Measurements from ENCODE around the gene GRK5. TPM values are rescaled to one million over a fixed set of nuclear protein-coding genes. Genes with fewer than 3 reads are reported as not detected.

Gene GRK5
- total and polyA plus RNA-seq, 9 donors = 18.1 to 29.2 (median 23.8) TPM

DNA sequence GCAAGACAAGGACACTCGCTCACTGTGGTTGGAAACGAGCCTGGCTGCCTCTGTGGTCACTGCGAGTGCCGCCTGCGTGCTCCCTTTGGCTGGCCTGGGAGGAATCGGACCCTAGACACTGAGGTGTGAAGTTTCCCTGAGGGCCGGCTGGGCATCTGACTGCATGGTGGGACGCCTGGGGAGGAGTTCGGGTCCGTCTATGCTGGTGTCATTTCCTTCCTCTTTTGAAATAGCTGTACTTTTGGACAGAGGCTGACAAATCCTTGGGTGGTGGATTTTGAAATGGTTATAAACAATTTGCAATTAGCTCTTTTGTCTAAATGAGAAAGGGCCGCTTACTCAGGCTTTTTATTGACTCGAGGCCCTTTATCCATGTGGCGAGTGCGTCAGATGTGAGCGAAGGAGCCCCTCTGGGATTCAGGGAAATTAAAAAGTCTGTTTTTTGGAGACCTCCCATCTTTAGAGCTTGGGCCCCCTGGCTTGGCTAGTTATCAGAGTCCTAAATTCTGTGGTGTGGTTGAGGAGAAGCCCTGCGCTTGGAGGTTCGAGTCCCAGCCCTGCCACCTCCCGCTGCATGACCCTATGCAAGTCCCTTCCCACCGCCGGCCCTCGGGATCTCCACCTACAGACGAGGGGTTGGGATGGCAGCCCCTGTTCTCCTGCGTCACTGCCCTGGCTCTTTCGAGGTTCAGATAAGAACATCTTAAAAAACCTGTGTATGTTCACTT is 188.1 kb downstream of the GRK5 start:
- peak; percentile 62 for DNase-seq
- no peaks in the 10 kb centered on the region for H3K27me3 ChIP-seq (ENCODE audit: control insufficient read depth, insufficient read depth, low read length)
- H3K27ac ChIP-seq (ENCODE audit: low read length) = peak overlapping the region; percentile 54
- H3K4me1 ChIP-seq (ENCODE audit: control insufficient read depth, insufficient read depth, low read length) = peaks cover 54% of the 10 kb centered on the region
- H3K4me3 ChIP-seq (ENCODE audit: low read length) = no peak overlapping the region
- 44% methylated on average over 12 of the region's 24 CpGs for WGBS (ENCODE audit: insufficient coverage)
- H3K9me3 ChIP-seq (replicated peaks; ENCODE audit: control insufficient read depth, low read depth, low read length) = no peaks in the 10 kb centered on the region
- H3K36me3 ChIP-seq (ENCODE audit: control insufficient read depth, insufficient read depth, low read length) = peaks cover 3% of the 10 kb centered on the region

DNA sequence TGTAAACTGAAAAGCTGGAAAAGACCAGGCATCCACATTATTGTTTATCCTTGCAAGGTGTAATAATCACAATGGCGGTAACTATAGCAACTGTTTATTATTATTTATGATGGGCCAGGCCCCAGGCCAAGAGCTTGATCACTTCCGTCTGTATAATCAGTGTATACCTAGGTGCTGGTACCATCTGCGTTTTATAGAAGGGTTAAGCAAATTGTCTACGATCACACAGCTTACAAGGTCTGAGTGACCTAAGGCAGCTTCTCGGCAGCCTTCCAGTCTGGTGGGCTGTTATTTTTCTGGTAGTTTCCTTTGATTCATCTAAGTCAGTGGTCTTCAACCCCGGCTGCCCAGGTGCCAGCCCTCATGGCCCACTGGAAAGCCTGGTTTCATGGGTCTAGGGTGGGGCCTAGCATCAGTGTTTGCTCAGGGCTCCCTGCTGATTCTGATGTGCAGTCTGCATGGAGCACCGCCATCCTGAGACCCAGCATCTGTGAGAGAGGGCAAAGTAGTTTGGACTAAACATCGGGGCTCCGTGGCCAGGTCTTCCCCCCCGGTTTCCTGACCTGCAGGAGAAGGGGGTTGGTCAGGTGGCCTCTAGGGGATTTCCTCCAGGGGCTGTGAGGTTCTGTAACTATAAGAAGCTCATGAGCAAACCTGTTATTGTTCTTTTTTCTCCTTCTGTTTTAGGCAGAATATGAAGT is 188.8 kb downstream of the GRK5 start:
- no peaks in the 10 kb centered on the region for H3K9me3 ChIP-seq (replicated peaks; ENCODE audit: control insufficient read depth, low read depth, low read length)
- WGBS (ENCODE audit: insufficient coverage) = 68% methylated on average over 6 of the region's 10 CpGs
- peaks cover 3% of the 10 kb centered on the region for H3K36me3 ChIP-seq (ENCODE audit: control insufficient read depth, insufficient read depth, low read length)
- no peak overlapping the region for H3K4me3 ChIP-seq (ENCODE audit: low read length)
- peaks cover 60% of the 10 kb centered on the region for H3K4me1 ChIP-seq (ENCODE audit: control insufficient read depth, insufficient read depth, low read length)
- H3K27me3 ChIP-seq (ENCODE audit: control insufficient read depth, insufficient read depth, low read length) = no peaks in the 10 kb centered on the region
- no peak for DNase-seq
- H3K27ac ChIP-seq (ENCODE audit: low read length) = no peak overlapping the region

DNA sequence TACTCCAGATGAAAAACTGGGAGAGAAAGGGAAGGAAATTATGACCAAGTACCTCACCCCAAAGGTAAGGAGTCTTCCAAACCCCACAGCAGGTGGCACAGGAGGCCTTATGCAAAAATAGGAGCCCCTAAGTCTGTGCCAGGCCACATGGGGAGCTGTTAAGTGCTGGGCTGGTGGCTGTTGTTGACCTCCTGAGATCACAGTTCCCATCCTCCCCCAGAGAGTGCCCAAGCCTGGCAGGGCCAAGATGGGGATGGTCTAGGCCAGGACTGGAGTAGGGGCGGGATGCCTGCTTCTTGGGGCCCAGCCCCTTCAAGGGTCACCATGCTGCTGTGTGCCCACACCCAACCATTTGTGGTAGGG is 189.3 kb downstream of the GRK5 start:
- H3K4me1 ChIP-seq (ENCODE audit: control insufficient read depth, insufficient read depth, low read length) = peaks cover 62% of the 10 kb centered on the region
- no peak for DNase-seq
- H3K27ac ChIP-seq (ENCODE audit: low read length) = no peak overlapping the region
- peaks cover 3% of the 10 kb centered on the region for H3K36me3 ChIP-seq (ENCODE audit: control insufficient read depth, insufficient read depth, low read length)
- H3K4me3 ChIP-seq (ENCODE audit: low read length) = no peak overlapping the region
- H3K27me3 ChIP-seq (ENCODE audit: control insufficient read depth, insufficient read depth, low read length) = no peaks in the 10 kb centered on the region
- H3K9me3 ChIP-seq (replicated peaks; ENCODE audit: control insufficient read depth, low read depth, low read length) = no peaks in the 10 kb centered on the region
- 60% methylated on average over 1 of the region's 1 CpG for WGBS (ENCODE audit: insufficient coverage)

DNA sequence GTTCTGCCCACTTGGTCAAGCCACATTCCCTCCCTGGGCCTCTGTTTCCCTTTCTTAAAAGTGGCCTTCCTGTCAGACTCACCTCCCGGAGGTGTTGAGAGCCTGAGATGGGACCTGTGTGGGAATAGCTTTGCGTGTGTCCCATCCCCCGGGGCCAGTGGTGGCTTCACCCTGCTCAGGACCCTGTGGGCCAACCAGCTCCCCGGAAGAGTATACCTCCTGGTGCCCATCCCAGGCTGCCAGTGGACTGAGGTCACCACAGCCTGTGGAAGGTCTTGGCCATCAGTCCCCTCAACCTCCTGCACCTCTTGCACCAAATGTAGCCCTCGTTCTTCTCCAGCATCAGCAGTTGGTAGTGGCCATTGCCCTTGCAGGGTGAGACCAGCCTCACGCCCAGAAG is 190.0 kb downstream of the GRK5 start:
- Histone ChIP-seq H3K4me1 (ENCODE audit: control insufficient read depth, insufficient read depth, low read length) (peaks cover 65% of the 10 kb centered on the region), H3K27ac (ENCODE audit: low read length) (no peak overlapping the region), H3K36me3 (ENCODE audit: control insufficient read depth, insufficient read depth, low read length) (peaks cover 3% of the 10 kb centered on the region), H3K9me3 (replicated peaks; ENCODE audit: control insufficient read depth, low read depth, low read length) (no peaks in the 10 kb centered on the region), H3K27me3 (ENCODE audit: control insufficient read depth, insufficient read depth, low read length) (no peaks in the 10 kb centered on the region), H3K4me3 (ENCODE audit: low read length) (no peak overlapping the region)
- DNase-seq = no peak
- WGBS (ENCODE audit: insufficient coverage) = 99% methylated on average over 6 of the region's 6 CpGs

DNA sequence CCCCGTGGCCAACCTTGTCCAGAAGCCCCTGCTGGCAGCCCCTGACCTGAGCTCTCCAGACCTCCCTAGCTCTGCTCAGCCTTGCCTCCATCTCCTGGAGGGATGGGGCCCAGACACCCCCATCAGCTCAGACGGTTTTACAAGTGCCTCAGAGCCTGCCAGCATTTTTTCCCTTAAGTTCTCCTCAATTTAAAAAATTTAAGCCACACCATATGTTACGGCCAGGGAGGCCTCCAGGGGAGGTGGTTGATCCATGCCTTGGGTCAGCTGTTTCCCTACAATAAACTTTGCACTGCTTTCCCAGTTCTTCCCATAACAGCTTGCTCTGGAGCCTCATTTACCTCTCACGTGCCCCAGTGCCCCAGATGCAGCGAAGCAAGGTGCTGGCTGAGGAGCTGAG is 191.6 kb downstream of the GRK5 start:
- Histone ChIP-seq H3K4me3 (ENCODE audit: low read length) (no peak overlapping the region), H3K27me3 (ENCODE audit: control insufficient read depth, insufficient read depth, low read length) (no peaks in the 10 kb centered on the region), H3K4me1 (ENCODE audit: control insufficient read depth, insufficient read depth, low read length) (peaks cover 53% of the 10 kb centered on the region), H3K9me3 (replicated peaks; ENCODE audit: control insufficient read depth, low read depth, low read length) (no peaks in the 10 kb centered on the region), H3K36me3 (ENCODE audit: control insufficient read depth, insufficient read depth, low read length) (peaks cover 3% of the 10 kb centered on the region), H3K27ac (ENCODE audit: low read length) (peak overlapping the region; percentile 39)
- DNase-seq = peak; percentile 87
- 24% methylated on average over 4 of the region's 5 CpGs for WGBS (ENCODE audit: insufficient coverage)

DNA sequence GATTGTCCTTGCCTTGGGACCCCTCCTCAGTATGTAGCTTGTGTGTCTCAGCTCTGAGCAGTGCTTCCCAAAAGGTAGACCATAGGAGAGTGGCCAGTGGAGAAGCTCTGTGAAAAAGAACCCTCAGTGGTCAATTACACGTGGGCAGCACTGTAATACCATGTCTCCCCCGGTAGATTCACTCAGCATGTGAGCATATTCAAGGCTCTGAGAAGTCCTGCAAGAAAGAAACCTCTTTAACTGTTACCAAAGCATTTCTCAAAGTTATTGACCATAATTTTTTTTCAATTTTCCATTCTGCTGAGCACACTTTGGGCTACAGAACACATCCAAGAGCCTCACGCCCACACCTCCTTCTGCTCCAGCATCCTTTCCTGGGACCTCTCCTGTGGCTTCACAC is 192.1 kb downstream of the GRK5 start:
- Histone ChIP-seq H3K4me3 (ENCODE audit: low read length) (no peak overlapping the region), H3K4me1 (ENCODE audit: control insufficient read depth, insufficient read depth, low read length) (peaks cover 53% of the 10 kb centered on the region), H3K9me3 (replicated peaks; ENCODE audit: control insufficient read depth, low read depth, low read length) (no peaks in the 10 kb centered on the region), H3K36me3 (ENCODE audit: control insufficient read depth, insufficient read depth, low read length) (peaks cover 3% of the 10 kb centered on the region), H3K27ac (ENCODE audit: low read length) (peak overlapping the region; percentile 39), H3K27me3 (ENCODE audit: control insufficient read depth, insufficient read depth, low read length) (no peaks in the 10 kb centered on the region)
- WGBS (ENCODE audit: insufficient coverage) = 81% methylated on average over 3 of the region's 3 CpGs
- no peak for DNase-seq

DNA sequence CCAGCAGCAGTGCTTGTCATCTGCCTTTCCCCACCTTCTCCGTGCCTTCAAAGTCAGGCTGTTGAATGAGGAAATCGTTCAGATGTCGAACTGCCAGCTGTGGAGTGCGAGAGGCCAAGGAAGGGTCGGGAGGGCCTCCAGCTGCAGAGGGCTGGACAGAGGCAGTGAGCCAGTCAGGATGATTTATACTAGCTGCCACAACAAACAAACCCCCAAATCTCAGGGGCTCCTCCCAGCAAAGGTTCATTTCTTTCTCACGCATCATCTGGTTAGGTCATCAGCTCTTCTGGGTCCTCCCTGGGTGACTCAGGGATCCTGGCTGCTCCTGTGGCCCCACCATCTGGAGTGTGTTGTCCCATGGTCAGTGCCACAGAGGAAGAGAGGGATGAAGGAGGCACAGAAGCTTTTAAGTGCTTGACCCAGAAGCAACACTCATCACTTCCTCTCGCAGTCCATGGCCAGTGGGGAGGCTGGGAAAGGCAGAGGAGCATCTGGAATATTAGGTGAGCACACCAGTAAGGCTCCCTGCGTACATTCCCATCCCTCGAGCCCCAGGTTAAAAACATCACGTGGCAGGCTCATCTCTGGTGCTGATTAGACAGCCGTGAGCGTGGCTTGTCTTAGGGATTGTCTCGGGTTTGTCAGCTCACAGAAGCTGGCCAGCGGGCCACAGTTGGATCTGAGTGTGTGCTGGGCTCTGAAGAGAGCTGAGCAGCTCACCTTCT is 194.5 kb downstream of the GRK5 start:
- H3K4me1 ChIP-seq (ENCODE audit: control insufficient read depth, insufficient read depth, low read length) = peaks cover 57% of the 10 kb centered on the region
- WGBS (ENCODE audit: insufficient coverage) = no CpG with 5 or more reads among the region's 14 CpGs

DNA sequence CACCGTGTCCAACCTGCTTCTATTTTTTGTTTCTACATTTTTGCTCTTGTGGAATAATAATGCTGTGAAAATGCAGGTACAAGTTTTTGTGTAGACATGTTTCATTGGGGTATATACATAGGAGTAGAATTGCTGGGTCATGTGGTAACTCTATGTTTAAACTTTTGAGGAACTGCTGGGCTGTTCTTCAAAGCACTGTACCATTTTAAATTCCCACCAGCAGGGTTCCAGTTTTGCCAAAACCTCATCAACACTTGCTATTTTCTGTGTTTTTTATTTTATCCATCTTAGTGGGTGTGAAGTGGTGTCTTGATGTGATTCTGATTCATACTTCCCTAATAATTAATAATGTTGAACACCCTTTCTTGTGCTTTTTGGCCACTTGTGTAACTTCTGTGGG is 196.6 kb downstream of the GRK5 start:
- no peaks in the 10 kb centered on the region for H3K27me3 ChIP-seq (ENCODE audit: control insufficient read depth, insufficient read depth, low read length)
- H3K36me3 ChIP-seq (ENCODE audit: control insufficient read depth, insufficient read depth, low read length) = peaks cover 3% of the 10 kb centered on the region
- no peak overlapping the region for H3K27ac ChIP-seq (ENCODE audit: low read length)
- H3K4me3 ChIP-seq (ENCODE audit: low read length) = no peak overlapping the region
- DNase-seq = no peak
- WGBS (ENCODE audit: insufficient coverage) = no CpG with 5 or more reads among the region's 1 CpG
- H3K4me1 ChIP-seq (ENCODE audit: control insufficient read depth, insufficient read depth, low read length) = peaks cover 60% of the 10 kb centered on the region
- no peaks in the 10 kb centered on the region for H3K9me3 ChIP-seq (replicated peaks; ENCODE audit: control insufficient read depth, low read depth, low read length)

More for the DNA sequence above, 194.5 kb downstream of the GRK5 start:
- Histone ChIP-seq H3K4me3 (ENCODE audit: low read length) (no peak overlapping the region), H3K27me3 (ENCODE audit: control insufficient read depth, insufficient read depth, low read length) (no peaks in the 10 kb centered on the region), H3K36me3 (ENCODE audit: control insufficient read depth, insufficient read depth, low read length) (peaks cover 3% of the 10 kb centered on the region), H3K9me3 (replicated peaks; ENCODE audit: control insufficient read depth, low read depth, low read length) (no peaks in the 10 kb centered on the region), H3K27ac (ENCODE audit: low read length) (peak overlapping the region; percentile 45)
- peak; percentile 90 for DNase-seq

DNA sequence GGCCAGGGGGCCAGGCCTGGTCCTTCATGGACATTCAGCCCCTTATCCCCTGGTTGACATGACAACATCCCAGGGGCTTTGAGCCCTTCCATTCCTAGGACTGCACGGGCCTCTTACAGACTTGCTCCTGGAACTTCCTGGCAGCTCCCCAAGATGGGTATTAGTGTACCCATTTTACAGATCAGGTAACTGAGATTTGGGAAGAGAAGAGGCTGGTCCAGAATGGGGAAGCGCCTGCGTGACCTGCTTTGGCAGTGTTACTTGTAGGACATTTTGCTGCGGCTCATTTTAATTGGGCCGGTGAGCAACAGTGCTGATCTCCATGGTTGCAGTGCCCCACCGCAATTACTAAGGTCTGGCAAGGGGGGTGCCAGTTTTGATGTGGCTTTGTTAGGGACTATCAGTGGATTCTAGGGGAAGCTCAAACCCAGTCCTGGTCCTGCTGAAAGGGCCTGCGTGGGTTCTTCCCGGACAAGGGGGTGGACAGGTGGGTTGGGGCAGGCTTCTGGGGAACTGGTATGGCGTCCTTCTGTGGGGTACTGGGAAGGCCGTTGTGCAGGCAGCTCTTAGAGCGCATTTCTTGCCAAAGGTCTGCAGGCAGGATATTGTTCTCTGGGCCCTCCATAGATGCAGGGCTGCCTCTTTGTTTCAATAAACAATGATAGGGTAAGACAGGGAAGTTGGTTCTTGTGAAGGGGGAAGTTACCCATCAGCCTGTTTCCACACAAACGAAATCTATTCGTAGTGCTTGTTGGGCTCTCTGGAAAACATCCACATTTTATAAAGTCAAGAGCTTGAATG is 197.5 kb downstream of the GRK5 start:
- peaks cover 60% of the 10 kb centered on the region for H3K4me1 ChIP-seq (ENCODE audit: control insufficient read depth, insufficient read depth, low read length)
- no peaks in the 10 kb centered on the region for H3K36me3 ChIP-seq (ENCODE audit: control insufficient read depth, insufficient read depth, low read length)
- no peaks in the 10 kb centered on the region for H3K9me3 ChIP-seq (replicated peaks; ENCODE audit: control insufficient read depth, low read depth, low read length)
- 87% methylated on average over 9 of the region's 13 CpGs for WGBS (ENCODE audit: insufficient coverage)
- peak; percentile 56 for DNase-seq
- peak overlapping the region; percentile 82 for H3K27ac ChIP-seq (ENCODE audit: low read length)
- no peaks in the 10 kb centered on the region for H3K27me3 ChIP-seq (ENCODE audit: control insufficient read depth, insufficient read depth, low read length)
- no peak overlapping the region for H3K4me3 ChIP-seq (ENCODE audit: low read length)

DNA sequence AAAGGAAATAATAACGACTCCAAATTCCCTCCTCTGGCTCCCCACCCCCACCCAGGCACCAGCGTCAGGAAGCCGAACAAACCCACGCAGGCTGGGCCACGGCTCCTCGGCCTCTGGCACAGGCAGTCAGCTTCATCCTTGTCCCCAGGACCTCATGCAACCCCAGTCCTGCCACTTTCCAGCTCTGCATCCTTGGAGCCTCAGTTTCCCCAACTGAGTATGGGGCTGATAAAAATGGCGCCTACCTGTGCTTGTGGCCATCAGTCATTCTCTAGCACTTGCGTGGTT is 198.1 kb downstream of the GRK5 start:
- WGBS (ENCODE audit: insufficient coverage) = 64% methylated on average over 6 of the region's 8 CpGs
- peak overlapping the region; percentile 82 for H3K27ac ChIP-seq (ENCODE audit: low read length)
- no peaks in the 10 kb centered on the region for H3K27me3 ChIP-seq (ENCODE audit: control insufficient read depth, insufficient read depth, low read length)
- no peaks in the 10 kb centered on the region for H3K36me3 ChIP-seq (ENCODE audit: control insufficient read depth, insufficient read depth, low read length)
- no peaks in the 10 kb centered on the region for H3K9me3 ChIP-seq (replicated peaks; ENCODE audit: control insufficient read depth, low read depth, low read length)
- no peak overlapping the region for H3K4me3 ChIP-seq (ENCODE audit: low read length)
- H3K4me1 ChIP-seq (ENCODE audit: control insufficient read depth, insufficient read depth, low read length) = peaks cover 62% of the 10 kb centered on the region
- DNase-seq = no peak

Measured in muscle of leg (tissue), 11 donors.